Lower leg skin (tissue), 4 donors: ENCODE data around the gene RASA2. TPM values are rescaled to one million over a fixed set of nuclear protein-coding genes. Genes with fewer than 3 reads are reported as not detected.

Source experiments
- DNase-seq, 2 donors: peaks; one replicate each; pipeline ENCODE4 v3.0.0-alpha.2; 2019; ENCODE audit warnings: low spot score in 2 of 2
- H3K4me3 ChIP-seq: fragments of 200-600 bp; sonication (generic); 2 replicates; pipeline ENCODE4 v1.5.1; 2017; ENCODE audit warnings: mild to moderate bottlenecking, low read depth; ENCODE audit not compliant: poor library complexity, severe bottlenecking
- POLR2A ChIP-seq, 2 donors: fragments of 450-650 bp; IDR thresholded peaks; one replicate each; pipeline ENCODE4 v1.6.1; 2016 to 2017; ENCODE audit warnings: antibody characterized with exemption in 2 of 2, mild to moderate bottlenecking in 1 of 2, moderate library complexity in 1 of 2
- WGBS, 2 donors: methylation state at CpG; one replicate each; pipeline ENCODE4 v1.1.5; 2018; 5-methylcytosine and 5-hydroxymethylcytosine counted together
- intact Hi-C: fragments of 100-400 bp; cut with DNase I; formaldehyde crosslinking; loops from one replicate; pipeline ENCODE4 v1.15.0; 2023; ENCODE audit warnings: low total_unique reads
- total RNA-seq, 4 donors: library from RNA; depleted of rRNA; stranded (reverse); fragments of >200 nt; gene quantifications; one replicate each; pipeline ENCODE4 v1.1.0, GENCODE V29; 2016
- TF ChIP-seq, protein P1 (sequence below), 3 donors: fragments of 450-650 bp; IDR thresholded peaks; one replicate each; pipeline ENCODE4 v1.5.1; 2016; ENCODE audit warnings: antibody characterized with exemption in 3 of 3, mild to moderate bottlenecking in 3 of 3, moderate library complexity in 2 of 3

The RASA2 gene
- total RNA-seq, 4 donors from 2014 or later, result 18.7 to 46.2 (median 21.2) TPM

DNA sequence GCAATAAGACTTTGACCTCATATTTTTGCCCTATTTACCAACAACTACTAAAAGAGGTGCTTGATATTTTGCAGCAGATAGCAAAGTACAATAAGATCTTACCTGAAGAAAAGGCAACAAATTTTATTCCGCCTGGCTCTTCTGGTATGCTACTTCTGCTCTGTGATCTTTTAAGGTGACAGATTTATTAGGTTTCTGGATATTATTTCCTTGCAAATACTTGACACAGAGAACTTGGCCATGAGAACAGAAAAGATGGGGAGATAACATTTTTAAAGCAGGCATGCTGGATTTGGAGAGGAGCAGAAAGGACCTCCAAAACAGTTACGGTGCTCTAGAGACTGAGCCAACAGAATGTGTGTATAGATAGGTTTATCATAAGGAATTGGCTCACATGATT lies 164.6 kb downstream of the RASA2 start:
- 60 to 67% methylated on average over 1 to 2 of the region's 2 CpGs for WGBS, 2 donors
- H3K4me3 ChIP-seq, result no peak overlapping the region
- TF ChIP-seq POLR2A (IDR thresholded peaks at IDR 0.05), result no peak
- TF ChIP-seq, protein P1, sequence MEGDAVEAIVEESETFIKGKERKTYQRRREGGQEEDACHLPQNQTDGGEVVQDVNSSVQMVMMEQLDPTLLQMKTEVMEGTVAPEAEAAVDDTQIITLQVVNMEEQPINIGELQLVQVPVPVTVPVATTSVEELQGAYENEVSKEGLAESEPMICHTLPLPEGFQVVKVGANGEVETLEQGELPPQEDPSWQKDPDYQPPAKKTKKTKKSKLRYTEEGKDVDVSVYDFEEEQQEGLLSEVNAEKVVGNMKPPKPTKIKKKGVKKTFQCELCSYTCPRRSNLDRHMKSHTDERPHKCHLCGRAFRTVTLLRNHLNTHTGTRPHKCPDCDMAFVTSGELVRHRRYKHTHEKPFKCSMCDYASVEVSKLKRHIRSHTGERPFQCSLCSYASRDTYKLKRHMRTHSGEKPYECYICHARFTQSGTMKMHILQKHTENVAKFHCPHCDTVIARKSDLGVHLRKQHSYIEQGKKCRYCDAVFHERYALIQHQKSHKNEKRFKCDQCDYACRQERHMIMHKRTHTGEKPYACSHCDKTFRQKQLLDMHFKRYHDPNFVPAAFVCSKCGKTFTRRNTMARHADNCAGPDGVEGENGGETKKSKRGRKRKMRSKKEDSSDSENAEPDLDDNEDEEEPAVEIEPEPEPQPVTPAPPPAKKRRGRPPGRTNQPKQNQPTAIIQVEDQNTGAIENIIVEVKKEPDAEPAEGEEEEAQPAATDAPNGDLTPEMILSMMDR (IDR thresholded peaks at IDR 0.05), result no peak
- intact Hi-C loops, result no loop called here
- no peak for DNase-seq

DNA sequence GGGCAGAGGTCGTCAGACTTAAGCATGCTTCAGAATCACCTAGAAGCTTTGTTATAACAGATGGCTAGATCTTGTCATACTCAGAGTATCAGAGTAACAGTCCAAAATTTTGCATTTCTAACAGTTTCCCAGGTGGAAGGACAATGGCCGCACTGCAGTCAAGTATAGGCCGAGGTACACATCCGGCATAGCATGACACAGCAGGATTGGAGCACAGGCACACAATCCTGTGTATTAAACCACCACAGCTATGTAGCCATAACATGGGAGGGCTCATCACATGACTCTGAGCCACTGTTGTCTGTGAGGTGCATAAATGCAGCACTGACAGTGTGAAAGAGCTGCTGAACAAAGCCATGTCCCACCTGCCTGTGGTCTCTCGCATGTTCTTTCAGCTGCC lies 165.5 kb downstream of the RASA2 start:
- 88 to 95% methylated on average over 5 of the region's 5 CpGs for WGBS, 2 donors
- H3K4me3 ChIP-seq, result no peak overlapping the region
- no peak for DNase-seq
- intact Hi-C loops, result no loop called here
- no peak for TF ChIP-seq POLR2A (IDR thresholded peaks at IDR 0.05)
- TF ChIP-seq, protein P1 (IDR thresholded peaks at IDR 0.05), result no peak

DNA sequence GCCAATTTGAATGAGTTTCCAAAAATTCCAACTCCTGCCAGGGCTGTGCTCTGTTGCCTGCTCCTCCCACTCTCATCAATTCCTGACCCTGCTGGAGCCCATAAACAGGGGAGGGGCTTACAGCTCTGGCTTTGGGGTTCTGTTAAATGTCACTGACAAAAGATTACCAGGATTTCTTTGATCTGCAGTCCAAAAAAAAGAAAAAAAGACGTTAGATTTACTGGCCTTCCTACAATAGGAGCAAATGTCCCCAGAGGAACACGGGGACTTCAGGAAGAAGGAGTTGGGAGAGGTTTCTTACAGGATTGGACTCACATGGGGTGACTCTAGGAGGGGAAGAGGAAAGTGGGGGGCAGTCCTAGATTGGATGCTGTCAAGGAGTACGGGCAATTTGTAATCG lies 167.0 kb downstream of the RASA2 start:
- TF ChIP-seq POLR2A (IDR thresholded peaks at IDR 0.05), result no peak
- TF ChIP-seq, protein P1 (IDR thresholded peaks at IDR 0.05), result no peak
- 64 to 69% methylated on average over 4 of the region's 4 CpGs for WGBS, 2 donors
- intact Hi-C loops, result no loop called here
- H3K4me3 ChIP-seq, result no peak overlapping the region
- no peak for DNase-seq

DNA sequence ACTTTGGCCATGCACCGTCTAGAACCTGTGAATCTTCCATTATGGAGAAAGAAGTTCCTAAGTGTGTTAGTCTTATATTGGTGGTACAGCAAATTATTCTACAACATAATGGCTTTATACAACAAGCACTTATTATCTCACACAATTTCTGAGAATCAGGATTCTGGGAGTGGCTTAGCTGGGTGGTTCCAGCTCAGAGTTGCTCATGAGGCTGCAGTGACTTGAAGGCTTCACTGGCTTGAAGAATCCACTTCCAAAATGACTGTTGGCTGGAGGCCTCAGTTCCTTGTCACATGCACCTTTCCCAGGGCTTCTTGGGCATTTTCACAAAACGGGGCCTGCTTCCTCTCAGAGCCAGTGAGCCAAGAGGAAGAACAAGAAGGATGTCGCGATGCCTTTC lies 169.0 kb downstream of the RASA2 start:
- H3K4me3 ChIP-seq, result no peak overlapping the region
- DNase-seq, result no peak
- 92 to 93% methylated on average over 4 of the region's 4 CpGs for WGBS, 2 donors
- intact Hi-C loops, result no loop called here
- TF ChIP-seq POLR2A (IDR thresholded peaks at IDR 0.05), result no peak
- TF ChIP-seq, protein P1 (IDR thresholded peaks at IDR 0.05), result no peak

DNA sequence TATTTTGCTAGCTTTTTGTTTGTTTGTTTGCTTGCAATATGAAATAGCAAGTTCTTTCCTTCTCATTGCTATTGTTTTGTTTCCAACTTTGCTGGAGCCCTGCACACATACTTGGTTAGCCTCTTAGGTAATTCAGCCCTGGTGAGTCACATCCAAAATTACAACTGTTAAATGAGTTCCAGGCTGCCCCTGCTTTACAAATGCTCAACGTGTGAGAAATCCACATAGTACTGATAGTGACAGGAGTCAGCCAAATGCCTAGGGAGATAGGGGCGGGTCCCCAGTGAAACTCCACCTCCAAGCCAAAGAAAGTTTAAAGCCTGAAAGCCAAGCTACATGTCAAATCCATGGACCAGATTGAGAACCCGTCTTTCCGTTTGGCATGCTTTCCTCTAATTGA lies 169.9 kb downstream of the RASA2 start:
- WGBS, 2 donors, result 38 to 42% methylated on average over 4 of the region's 4 CpGs
- H3K4me3 ChIP-seq, result no peak overlapping the region
- DNase-seq, result no peak
- intact Hi-C loops, result no loop called here
- TF ChIP-seq POLR2A (IDR thresholded peaks at IDR 0.05), result no peak
- TF ChIP-seq, protein P1 (IDR thresholded peaks at IDR 0.05), result no peak

DNA sequence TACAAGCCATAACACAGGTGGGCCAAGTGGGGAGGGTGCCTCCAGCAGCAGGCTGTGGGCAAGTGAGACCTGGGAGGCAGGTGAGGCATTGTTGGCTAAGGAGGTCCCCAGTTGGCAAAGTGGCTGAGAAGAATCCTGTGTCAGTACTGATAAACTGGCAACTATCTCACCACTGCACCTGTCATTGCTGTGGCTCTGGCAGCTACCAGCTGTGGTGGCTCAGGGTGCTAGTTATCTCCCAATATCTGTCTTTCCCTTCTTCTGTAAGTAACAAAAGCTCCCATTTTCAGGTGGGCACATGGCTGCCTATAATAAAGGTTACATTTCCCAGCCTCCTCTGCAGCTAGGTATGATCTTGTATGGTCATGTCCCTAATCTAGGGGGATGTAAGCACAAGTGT lies 170.7 kb downstream of the RASA2 start:
- TF ChIP-seq, protein P1 (IDR thresholded peaks at IDR 0.05), result no peak
- TF ChIP-seq POLR2A (IDR thresholded peaks at IDR 0.05), result no peak
- H3K4me3 ChIP-seq, result no peak overlapping the region
- intact Hi-C loops, result no loop called here
- DNase-seq, result no peak
